ENCODE data around the gene DCANP1. TPM values are rescaled to one million over a fixed set of nuclear protein-coding genes. Genes with fewer than 3 reads are reported as not detected.
"Not testable (repeated sequence)": the region's sequence is repeated elsewhere in the genome, so short reads cannot be mapped to it uniquely, and the experiment has no call there.

The DCANP1 gene
- total RNA-seq, result not detected in 3 replicates

GRCh38 chr5:135447298-135447929, at the start of gene DCANP1:
DCANP1 (minus strand) TSS chr5:135447348; CDS start chr5:135447108, 240 bp downstream.
- TF ChIP-seq CTCF (IDR thresholded peaks at IDR 0.05; ENCODE audit: unreplicated experiment), result no peak
- no peaks in the 10 kb centered on the region for H3K9me3 Mint-ChIP-seq
- DNase-seq (ENCODE audit: low spot score in 2 of 2, unreplicated experiment in 2 of 2), result no peak
- H3K4me1 Mint-ChIP-seq, result peaks cover 41% of the 10 kb centered on the region
- no peak within 1 kb of the TSS for H3K4me3 Mint-ChIP-seq
- peaks cover 11% of the 10 kb centered on the region for H3K27me3 Mint-ChIP-seq (ENCODE audit: low read depth)
- H3K27ac Mint-ChIP-seq, result no peak within 1 kb of the TSS
- H3K36me3 Mint-ChIP-seq, result no peaks in the 10 kb centered on the region

DNA sequence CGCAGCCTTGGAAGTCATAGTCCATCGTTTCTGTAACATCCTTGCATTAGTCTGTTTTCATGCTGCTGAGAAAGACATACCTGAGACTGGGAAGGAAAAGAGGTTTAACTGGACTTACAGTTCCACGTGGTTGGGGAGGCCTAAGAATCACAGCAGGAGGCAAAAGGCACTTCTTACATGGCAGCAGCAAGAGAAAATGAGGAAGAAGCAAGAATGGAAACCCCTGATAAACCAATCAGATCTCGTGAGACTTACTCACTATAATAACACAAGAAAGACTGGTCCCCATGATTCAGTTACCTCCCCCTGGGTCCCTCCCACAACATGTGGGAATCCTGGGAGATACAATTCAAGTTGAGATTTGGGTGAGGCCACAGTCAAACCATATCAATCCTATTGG, 48.4 kb upstream of the DCANP1 start:
- not testable (repeated sequence) for H3K9me3 Mint-ChIP-seq; DNase-seq (ENCODE audit: low spot score in 2 of 2, unreplicated experiment in 2 of 2); H3K27ac Mint-ChIP-seq; H3K36me3 Mint-ChIP-seq; H3K4me3 Mint-ChIP-seq
- Mint-ChIP-seq H3K4me1 (peaks cover 17% of the 10 kb centered on the region), H3K27me3 (ENCODE audit: low read depth) (peaks cover 81% of the 10 kb centered on the region)

GRCh38 chr5:135494196-135494595, 47.0 kb upstream of the DCANP1 start:
- DNase-seq (ENCODE audit: low spot score in 2 of 2, unreplicated experiment in 2 of 2), result no peak
- Mint-ChIP-seq H3K4me1 (peaks cover 24% of the 10 kb centered on the region), H3K27me3 (ENCODE audit: low read depth) (peaks cover 88% of the 10 kb centered on the region), H3K9me3 (no peaks in the 10 kb centered on the region), H3K27ac (no peak overlapping the region), H3K36me3 (no peaks in the 10 kb centered on the region), H3K4me3 (no peak overlapping the region)
- TF ChIP-seq CTCF (IDR thresholded peaks at IDR 0.05; ENCODE audit: unreplicated experiment), result no peak

DNA sequence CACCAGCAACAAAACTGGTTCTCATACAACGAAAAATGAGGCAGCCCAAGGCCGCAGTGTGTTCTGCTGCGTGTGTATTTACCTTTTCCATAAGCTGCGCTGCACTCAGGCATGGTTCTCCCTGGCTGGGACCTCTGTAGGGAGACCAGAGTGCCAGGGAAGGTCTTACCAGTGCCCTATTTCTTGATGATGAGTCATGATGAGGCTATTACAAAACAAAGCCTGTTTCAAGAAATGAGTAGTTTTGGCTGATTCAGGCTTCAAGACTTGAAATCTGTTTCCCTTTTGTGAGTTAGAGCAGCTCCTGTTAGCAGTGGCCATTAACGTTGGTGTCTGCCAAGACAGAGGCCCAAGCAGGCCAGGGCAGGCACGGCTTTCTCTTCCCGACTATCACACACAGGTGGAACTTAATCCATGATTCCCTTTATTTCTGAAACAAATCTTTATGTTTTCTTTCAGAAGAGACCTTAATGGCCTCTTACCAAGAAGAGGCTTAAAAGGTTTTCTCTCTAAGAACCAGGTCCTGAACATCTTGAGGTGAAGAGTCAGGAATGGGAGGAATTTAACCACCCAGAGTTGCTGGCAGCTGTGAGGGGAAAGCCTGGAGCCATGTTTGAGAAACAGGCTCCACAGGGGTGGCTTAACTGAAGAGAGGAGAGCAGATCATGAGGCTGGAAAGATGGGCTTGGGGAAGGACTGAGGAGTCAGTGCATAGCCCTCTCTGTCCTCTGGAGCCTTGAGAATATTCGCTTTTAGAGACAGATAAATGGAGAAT, 46.4 kb upstream of the DCANP1 start:
- no peak for TF ChIP-seq CTCF (IDR thresholded peaks at IDR 0.05; ENCODE audit: unreplicated experiment)
- Mint-ChIP-seq H3K4me3 (no peak overlapping the region), H3K27me3 (ENCODE audit: low read depth) (peaks cover 90% of the 10 kb centered on the region), H3K4me1 (peaks cover 30% of the 10 kb centered on the region), H3K36me3 (no peaks in the 10 kb centered on the region), H3K27ac (no peak overlapping the region), H3K9me3 (no peaks in the 10 kb centered on the region)
- DNase-seq (ENCODE audit: low spot score in 2 of 2, unreplicated experiment in 2 of 2), result no peak

DNA sequence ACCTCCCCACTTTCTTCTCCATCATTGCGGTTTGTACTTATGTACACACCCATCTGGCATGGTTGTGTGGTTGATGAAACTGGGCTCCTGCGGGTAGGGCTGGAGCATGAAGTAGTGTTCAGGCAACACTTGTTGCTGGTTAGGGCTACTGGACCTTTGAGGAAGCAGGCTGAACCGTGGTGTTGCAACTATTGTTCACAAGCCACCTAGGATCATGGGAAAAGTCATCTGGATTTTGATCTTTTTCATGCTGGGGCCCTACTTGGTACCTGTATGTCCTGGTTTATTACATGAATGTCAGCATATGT, 45.1 kb upstream of the DCANP1 start:
- Mint-ChIP-seq H3K27ac (no peak overlapping the region), H3K27me3 (ENCODE audit: low read depth) (peaks cover 95% of the 10 kb centered on the region), H3K36me3 (no peaks in the 10 kb centered on the region), H3K9me3 (no peaks in the 10 kb centered on the region), H3K4me1 (peaks cover 33% of the 10 kb centered on the region), H3K4me3 (no peak overlapping the region)
- TF ChIP-seq CTCF (IDR thresholded peaks at IDR 0.05; ENCODE audit: unreplicated experiment), result no peak
- DNase-seq (ENCODE audit: low spot score in 2 of 2, unreplicated experiment in 2 of 2), result no peak

GRCh38 chr5:135491552-135492318, 44.6 kb upstream of the DCANP1 start:
- DNase-seq (ENCODE audit: low spot score in 2 of 2, unreplicated experiment in 2 of 2), result no peak
- H3K9me3 Mint-ChIP-seq, result no peaks in the 10 kb centered on the region
- no peak overlapping the region for H3K4me3 Mint-ChIP-seq
- no peaks in the 10 kb centered on the region for H3K36me3 Mint-ChIP-seq
- H3K27me3 Mint-ChIP-seq (ENCODE audit: low read depth), result peaks cover 95% of the 10 kb centered on the region
- H3K27ac Mint-ChIP-seq, result no peak overlapping the region
- TF ChIP-seq CTCF (IDR thresholded peaks at IDR 0.05; ENCODE audit: unreplicated experiment), result no peak
- H3K4me1 Mint-ChIP-seq, result peaks cover 33% of the 10 kb centered on the region

Measured in mesothelial cell of epicardium (in vitro differentiated cells).